Osteoblast (primary cell): ENCODE results near the gene MAPK9. TPM values are rescaled to one million over a fixed set of nuclear protein-coding genes. Genes with fewer than 3 reads are reported as not detected.

ENCODE experiments used
- DNase-seq: peaks from one replicate; pipeline ENCODE4 v3.0.0; 2011; ENCODE audit warnings: low spot score, mixed read lengths; ENCODE audit not compliant: insufficient read length; ENCODE audit errors: missing footprints
- H2AFZ ChIP-seq: 2 replicates; pipeline ENCODE4 v1.6.0; 2011; ENCODE audit warnings: mild to moderate bottlenecking, low read length
- H3K27ac ChIP-seq: 2 replicates; pipeline ENCODE4 v1.5.1; 2011; ENCODE audit warnings: mild to moderate bottlenecking, low read depth, low read length, moderate library complexity
- H3K27me3 ChIP-seq: 2 replicates; pipeline ENCODE4 v1.6.0; 2012; ENCODE audit warnings: mild to moderate bottlenecking, control low read depth, inconsistent platforms, low read length, moderate library complexity; ENCODE audit not compliant: insufficient read depth
- H3K36me3 ChIP-seq: 2 replicates; pipeline ENCODE4 v1.5.1; 2011; ENCODE audit warnings: mild to moderate bottlenecking, low read length, control low read depth, moderate library complexity; ENCODE audit not compliant: insufficient read depth
- H3K4me1 ChIP-seq: 2 replicates; pipeline ENCODE4 v1.5.1; 2011; ENCODE audit warnings: mild to moderate bottlenecking, low read length, control low read depth, moderate library complexity; ENCODE audit not compliant: insufficient read depth
- H3K4me2 ChIP-seq: 2 replicates; pipeline ENCODE4 v1.6.0; 2011; ENCODE audit warnings: mild to moderate bottlenecking, low read length; ENCODE audit not compliant: insufficient read depth
- H3K4me3 ChIP-seq: fragments of 200-600 bp; sonication (generic); 3 replicates; pipeline ENCODE4 v1.5.1; 2012; ENCODE audit warnings: mild to moderate bottlenecking, low read length, inconsistent platforms; ENCODE audit not compliant: insufficient read depth
- H3K79me2 ChIP-seq: 2 replicates; pipeline ENCODE4 v1.6.0; 2012; ENCODE audit warnings: mild to moderate bottlenecking, low read length, control low read depth, inconsistent platforms; ENCODE audit not compliant: insufficient read depth
- H3K9me3 ChIP-seq: 2 replicates; pipeline ENCODE4 v1.5.1; 2011; ENCODE audit warnings: low read depth, low read length, control low read depth
- H4K20me1 ChIP-seq: 2 replicates; pipeline ENCODE4 v1.6.0; 2012; ENCODE audit warnings: mild to moderate bottlenecking, low read length, control low read depth; ENCODE audit not compliant: insufficient read depth
- total RNA-seq: library from RNA; depleted of rRNA; stranded (reverse); fragments of >200 nt; gene quantifications from 2 replicates; pipeline ENCODE4 v1.2.3, GENCODE V29; 2012
- TF ChIP-seq, protein P1 (sequence below): IDR thresholded peaks from 2 replicates; pipeline ENCODE4 v1.5.1; 2011; ENCODE audit warnings: mild to moderate bottlenecking, low read depth, low read length, moderate library complexity; ENCODE audit errors: extremely low read depth

Gene MAPK9
- total RNA-seq, 1 donor = 31.8 TPM

GRCh38 chr5:180250329-180250728, 41.6 kb downstream of the MAPK9 start:
- Histone ChIP-seq H3K36me3 (peaks cover 30% of the 10 kb centered on the region), H3K79me2 (no peaks in the 10 kb centered on the region), H3K4me3 (no peak overlapping the region), H3K27me3 (no peaks in the 10 kb centered on the region), H3K4me2 (no peak overlapping the region), H2AFZ (no peak overlapping the region), H4K20me1 (no peaks in the 10 kb centered on the region), H3K27ac (no peak overlapping the region), H3K4me1 (no peaks in the 10 kb centered on the region), H3K9me3 (peaks cover 37% of the 10 kb centered on the region)
- TF ChIP-seq, protein P1, sequence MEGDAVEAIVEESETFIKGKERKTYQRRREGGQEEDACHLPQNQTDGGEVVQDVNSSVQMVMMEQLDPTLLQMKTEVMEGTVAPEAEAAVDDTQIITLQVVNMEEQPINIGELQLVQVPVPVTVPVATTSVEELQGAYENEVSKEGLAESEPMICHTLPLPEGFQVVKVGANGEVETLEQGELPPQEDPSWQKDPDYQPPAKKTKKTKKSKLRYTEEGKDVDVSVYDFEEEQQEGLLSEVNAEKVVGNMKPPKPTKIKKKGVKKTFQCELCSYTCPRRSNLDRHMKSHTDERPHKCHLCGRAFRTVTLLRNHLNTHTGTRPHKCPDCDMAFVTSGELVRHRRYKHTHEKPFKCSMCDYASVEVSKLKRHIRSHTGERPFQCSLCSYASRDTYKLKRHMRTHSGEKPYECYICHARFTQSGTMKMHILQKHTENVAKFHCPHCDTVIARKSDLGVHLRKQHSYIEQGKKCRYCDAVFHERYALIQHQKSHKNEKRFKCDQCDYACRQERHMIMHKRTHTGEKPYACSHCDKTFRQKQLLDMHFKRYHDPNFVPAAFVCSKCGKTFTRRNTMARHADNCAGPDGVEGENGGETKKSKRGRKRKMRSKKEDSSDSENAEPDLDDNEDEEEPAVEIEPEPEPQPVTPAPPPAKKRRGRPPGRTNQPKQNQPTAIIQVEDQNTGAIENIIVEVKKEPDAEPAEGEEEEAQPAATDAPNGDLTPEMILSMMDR = no peak
- no peak for DNase-seq

GRCh38 chr5:180241600-180241999, 50.3 kb downstream of the MAPK9 start:
- H3K36me3 ChIP-seq = peaks cover 20% of the 10 kb centered on the region
- H2AFZ ChIP-seq = no peak overlapping the region
- H3K4me3 ChIP-seq = no peak overlapping the region
- no peak for DNase-seq
- no peak overlapping the region for H3K4me2 ChIP-seq
- no peaks in the 10 kb centered on the region for H4K20me1 ChIP-seq
- H3K9me3 ChIP-seq = no peaks in the 10 kb centered on the region
- no peaks in the 10 kb centered on the region for H3K27me3 ChIP-seq
- TF ChIP-seq, protein P1 = no peak
- no peaks in the 10 kb centered on the region for H3K4me1 ChIP-seq
- H3K27ac ChIP-seq = no peak overlapping the region
- H3K79me2 ChIP-seq = no peaks in the 10 kb centered on the region

- peaks cover 41% of the 10 kb centered on the region for H3K36me3 ChIP-seq
- no peak for DNase-seq
- H3K79me2 ChIP-seq = no peaks in the 10 kb centered on the region
- no peak overlapping the region for H3K4me3 ChIP-seq
- H3K4me2 ChIP-seq = no peak overlapping the region
- H3K27me3 ChIP-seq = no peaks in the 10 kb centered on the region
- TF ChIP-seq, protein P1 = no peak
- H4K20me1 ChIP-seq = no peaks in the 10 kb centered on the region
- no peak overlapping the region for H2AFZ ChIP-seq
- H3K9me3 ChIP-seq = no peaks in the 10 kb centered on the region
- no peak overlapping the region for H3K27ac ChIP-seq
- H3K4me1 ChIP-seq = no peaks in the 10 kb centered on the region
Measured at GRCh38 chr5:180238631-180239030, 53.3 kb downstream of the MAPK9 start.

GRCh38 chr5:180235846-180236245, 56.0 kb downstream of the MAPK9 start:
- TF ChIP-seq, protein P1 = no peak
- H3K27ac ChIP-seq = no peak overlapping the region
- H3K4me1 ChIP-seq = no peaks in the 10 kb centered on the region
- no peak overlapping the region for H3K4me2 ChIP-seq
- DNase-seq = no peak
- no peak overlapping the region for H2AFZ ChIP-seq
- no peaks in the 10 kb centered on the region for H3K27me3 ChIP-seq
- no peaks in the 10 kb centered on the region for H3K79me2 ChIP-seq
- no peak overlapping the region for H3K4me3 ChIP-seq
- H4K20me1 ChIP-seq = no peaks in the 10 kb centered on the region
- peaks cover 40% of the 10 kb centered on the region for H3K36me3 ChIP-seq
- no peaks in the 10 kb centered on the region for H3K9me3 ChIP-seq
